KMS-11 (cell line): ENCODE data around the gene SCAF8.

ENCODE experiments used
- H2AFZ ChIP-seq: fragments of 200-600 bp; sonication (generic); 2 replicates; pipeline ENCODE4 v1.6.1; 2016; ENCODE audit warnings: antibody characterized with exemption, mixed run types, low read depth
- H3K27ac ChIP-seq: fragments of 200-600 bp; sonication (generic); 2 replicates; pipeline ENCODE4 v1.6.1; 2016; ENCODE audit warnings: mild to moderate bottlenecking, mixed run types
- H3K27me3 ChIP-seq: fragments of 200-600 bp; sonication (generic); 2 replicates; pipeline ENCODE4 v1.6.1; 2017; ENCODE audit warnings: mild to moderate bottlenecking, low read depth, mixed run types, moderate library complexity; ENCODE audit not compliant: insufficient read depth
- H3K36me3 ChIP-seq: fragments of 200-600 bp; sonication (generic); 2 replicates; pipeline ENCODE4 v1.6.1; 2017; ENCODE audit warnings: mild to moderate bottlenecking, mixed run types; ENCODE audit not compliant: insufficient read depth
- H3K4me1 ChIP-seq: fragments of 200-600 bp; sonication (generic); 2 replicates; pipeline ENCODE4 v1.6.1; 2016; ENCODE audit warnings: mild to moderate bottlenecking, low read depth, mixed run types; ENCODE audit not compliant: poor library complexity, severe bottlenecking
- H3K4me2 ChIP-seq: fragments of 200-600 bp; sonication (generic); 2 replicates; pipeline ENCODE4 v1.7.0; 2016; ENCODE audit warnings: mild to moderate bottlenecking, mixed run types
- H3K4me3 ChIP-seq: fragments of 200-600 bp; sonication (generic); IDR thresholded peaks from 2 replicates; pipeline ENCODE4 v1.6.1; 2017; ENCODE audit warnings: low read depth, low read length, mixed read lengths; ENCODE audit not compliant: insufficient read depth
- H3K79me2 ChIP-seq: fragments of 200-600 bp; sonication (generic); 2 replicates; pipeline ENCODE4 v1.6.1; 2016; ENCODE audit warnings: low read depth, mixed run types; ENCODE audit not compliant: insufficient read depth
- H3K9ac ChIP-seq: fragments of 200-600 bp; sonication (generic); 2 replicates; pipeline ENCODE4 v1.6.1; 2016; ENCODE audit warnings: mild to moderate bottlenecking, mixed run types
- H4K20me1 ChIP-seq: fragments of 200-600 bp; sonication (generic); 2 replicates; pipeline ENCODE4 v1.6.1; 2016; ENCODE audit warnings: mild to moderate bottlenecking, mixed run types; ENCODE audit not compliant: insufficient read depth
- TF ChIP-seq, protein P1 (sequence below): fragments of 200-600 bp; sonication (generic); conservative IDR thresholded peaks from 2 replicates; pipeline ENCODE4 v1.6.1; 2017; ENCODE audit warnings: low read depth, mild to moderate bottlenecking, antibody characterized with exemption, low read length, moderate library complexity, mixed read lengths

SCAF8 gene, protein sequence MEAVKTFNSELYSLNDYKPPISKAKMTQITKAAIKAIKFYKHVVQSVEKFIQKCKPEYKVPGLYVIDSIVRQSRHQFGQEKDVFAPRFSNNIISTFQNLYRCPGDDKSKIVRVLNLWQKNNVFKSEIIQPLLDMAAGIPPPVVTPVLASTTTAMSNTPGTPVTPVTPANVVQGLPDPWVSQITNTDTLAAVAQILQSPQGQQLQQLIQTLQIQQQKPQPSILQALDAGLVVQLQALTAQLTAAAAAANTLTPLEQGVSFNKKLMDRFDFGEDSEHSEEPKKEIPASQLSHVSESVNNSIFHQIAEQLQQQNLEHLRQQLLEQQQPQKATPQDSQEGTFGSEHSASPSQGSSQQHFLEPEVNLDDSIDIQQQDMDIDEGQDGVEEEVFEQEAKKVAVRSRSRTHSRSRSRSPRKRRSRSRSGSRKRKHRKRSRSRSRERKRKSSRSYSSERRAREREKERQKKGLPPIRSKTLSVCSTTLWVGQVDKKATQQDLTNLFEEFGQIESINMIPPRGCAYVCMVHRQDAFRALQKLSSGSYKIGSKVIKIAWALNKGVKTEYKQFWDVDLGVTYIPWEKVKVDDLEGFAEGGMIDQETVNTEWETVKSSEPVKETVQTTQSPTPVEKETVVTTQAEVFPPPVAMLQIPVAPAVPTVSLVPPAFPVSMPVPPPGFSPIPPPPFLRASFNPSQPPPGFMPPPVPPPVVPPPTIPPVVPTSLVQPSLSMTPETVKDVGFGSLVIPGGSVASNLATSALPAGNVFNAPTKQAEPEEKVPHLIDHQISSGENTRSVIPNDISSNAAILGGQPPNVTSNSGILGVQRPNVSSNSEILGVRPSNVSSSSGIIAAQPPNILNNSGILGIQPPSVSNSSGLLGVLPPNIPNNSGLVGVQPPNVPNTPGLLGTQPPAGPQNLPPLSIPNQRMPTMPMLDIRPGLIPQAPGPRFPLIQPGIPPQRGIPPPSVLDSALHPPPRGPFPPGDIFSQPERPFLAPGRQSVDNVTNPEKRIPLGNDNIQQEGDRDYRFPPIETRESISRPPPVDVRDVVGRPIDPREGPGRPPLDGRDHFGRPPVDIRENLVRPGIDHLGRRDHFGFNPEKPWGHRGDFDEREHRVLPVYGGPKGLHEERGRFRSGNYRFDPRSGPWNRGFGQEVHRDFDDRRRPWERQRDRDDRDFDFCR (N-terminal part only)

DNA sequence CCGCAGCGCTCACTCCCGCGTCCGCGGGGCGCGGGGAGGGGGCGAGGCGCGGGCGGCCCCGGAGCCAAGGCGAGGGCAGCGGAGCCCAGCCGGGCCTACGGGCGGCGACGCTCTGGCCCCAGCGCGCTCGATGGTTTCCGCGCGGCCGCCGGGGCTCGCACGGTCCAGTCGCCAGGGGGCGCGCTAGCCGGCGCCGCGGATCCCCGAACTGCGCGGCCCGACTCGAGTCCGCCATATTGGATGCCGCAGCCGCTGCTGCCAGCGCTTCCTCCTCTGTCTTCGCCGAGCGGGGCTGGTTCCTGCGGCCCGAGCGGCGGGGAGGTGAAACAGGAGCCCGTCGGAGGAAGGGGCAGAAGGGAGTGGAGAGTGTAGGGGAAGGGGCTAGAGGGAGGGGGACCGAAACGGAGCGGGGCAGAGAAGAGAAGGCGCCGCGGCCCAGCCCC, at the start of gene SCAF8:
Gene SCAF8 (plus strand): TSS at position 234 of the 443 bp plus-strand sequence. CDS start 485 bp downstream, outside the sequence.
- H3K9ac ChIP-seq, result peak within 1 kb of the TSS; percentile 99
- no peaks in the 10 kb centered on the region for H3K36me3 ChIP-seq
- TF ChIP-seq, protein P1, sequence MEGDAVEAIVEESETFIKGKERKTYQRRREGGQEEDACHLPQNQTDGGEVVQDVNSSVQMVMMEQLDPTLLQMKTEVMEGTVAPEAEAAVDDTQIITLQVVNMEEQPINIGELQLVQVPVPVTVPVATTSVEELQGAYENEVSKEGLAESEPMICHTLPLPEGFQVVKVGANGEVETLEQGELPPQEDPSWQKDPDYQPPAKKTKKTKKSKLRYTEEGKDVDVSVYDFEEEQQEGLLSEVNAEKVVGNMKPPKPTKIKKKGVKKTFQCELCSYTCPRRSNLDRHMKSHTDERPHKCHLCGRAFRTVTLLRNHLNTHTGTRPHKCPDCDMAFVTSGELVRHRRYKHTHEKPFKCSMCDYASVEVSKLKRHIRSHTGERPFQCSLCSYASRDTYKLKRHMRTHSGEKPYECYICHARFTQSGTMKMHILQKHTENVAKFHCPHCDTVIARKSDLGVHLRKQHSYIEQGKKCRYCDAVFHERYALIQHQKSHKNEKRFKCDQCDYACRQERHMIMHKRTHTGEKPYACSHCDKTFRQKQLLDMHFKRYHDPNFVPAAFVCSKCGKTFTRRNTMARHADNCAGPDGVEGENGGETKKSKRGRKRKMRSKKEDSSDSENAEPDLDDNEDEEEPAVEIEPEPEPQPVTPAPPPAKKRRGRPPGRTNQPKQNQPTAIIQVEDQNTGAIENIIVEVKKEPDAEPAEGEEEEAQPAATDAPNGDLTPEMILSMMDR, result peak; percentile 65
- H2AFZ ChIP-seq, result peak within 1 kb of the TSS; percentile 89
- H3K79me2 ChIP-seq, result peaks cover 42% of the 10 kb centered on the region
- H3K27ac ChIP-seq, result peak within 1 kb of the TSS; percentile 97
- H3K27me3 ChIP-seq, result no peaks in the 10 kb centered on the region
- peaks cover 7% of the 10 kb centered on the region; the same call in 1 of the 2 replicates for H4K20me1 ChIP-seq
- H3K4me1 ChIP-seq, result peaks cover 16% of the 10 kb centered on the region
- H3K4me2 ChIP-seq, result peak within 1 kb of the TSS; percentile 85
- no peak within 1 kb of the TSS for H3K4me3 ChIP-seq

DNA sequence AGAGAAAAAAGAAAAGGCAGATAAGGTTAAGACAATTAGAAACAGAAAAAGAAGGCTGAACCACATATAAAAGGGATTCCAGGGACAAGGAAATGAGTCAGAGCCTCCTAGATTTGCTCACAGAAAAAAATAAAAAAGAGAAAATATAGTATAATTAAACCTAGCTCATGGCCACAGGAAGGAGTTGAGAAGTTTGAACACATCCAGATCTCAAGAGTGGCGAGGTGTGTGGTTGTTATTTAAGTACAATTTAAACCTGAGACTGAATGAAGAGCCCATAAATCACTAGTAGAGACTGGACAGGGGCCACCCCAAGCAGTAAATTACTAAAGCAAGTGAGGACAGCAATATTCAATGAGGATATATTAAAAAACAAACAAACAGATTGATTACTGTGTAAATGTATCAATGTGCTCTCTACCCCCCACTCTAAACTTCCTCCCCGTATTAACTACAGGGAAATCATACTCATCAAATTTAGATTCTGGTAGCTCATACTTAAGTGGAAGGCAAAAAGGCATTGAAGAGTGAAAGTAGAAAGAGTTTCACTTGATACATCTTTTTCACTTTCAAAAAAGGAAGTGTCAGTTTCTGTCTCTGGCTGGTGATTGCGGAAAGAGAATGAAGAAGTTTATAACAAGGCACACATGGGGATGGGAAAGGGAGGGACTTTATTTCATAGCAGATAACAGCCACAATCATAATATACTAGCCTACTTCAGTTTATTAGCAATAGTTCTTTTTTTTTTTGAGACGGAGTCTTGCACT, 49.3 kb upstream of the SCAF8 start:
- H3K27ac ChIP-seq, result no peak overlapping the region

DNA sequence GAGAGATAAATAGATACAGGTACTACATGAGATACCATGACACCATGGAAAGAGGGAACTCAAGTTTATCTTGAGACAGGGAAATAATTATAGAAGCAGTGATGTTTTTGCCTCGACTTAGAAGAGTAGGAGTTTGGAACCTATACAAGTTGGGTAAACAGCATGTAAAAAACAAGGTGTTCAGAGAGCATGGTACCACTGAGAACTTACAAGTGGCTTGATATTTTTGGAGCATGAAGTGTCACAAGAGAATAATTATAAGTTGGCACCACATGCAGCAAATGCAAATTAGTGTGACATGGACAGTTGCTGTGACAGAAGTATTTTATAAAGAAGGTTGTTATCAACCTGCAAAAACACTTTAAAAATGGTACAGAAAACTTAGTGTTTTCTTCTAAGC, 47.1 kb upstream of the SCAF8 start:
- no peak overlapping the region for H3K27ac ChIP-seq
- no peak overlapping the region for H2AFZ ChIP-seq
- no peak overlapping the region for H3K4me2 ChIP-seq
- H3K9ac ChIP-seq, result no peak overlapping the region
- no peaks in the 10 kb centered on the region for H3K4me1 ChIP-seq
- H4K20me1 ChIP-seq, result no peaks in the 10 kb centered on the region
- no peaks in the 10 kb centered on the region for H3K36me3 ChIP-seq
- H3K4me3 ChIP-seq, result no peak overlapping the region
- no peaks in the 10 kb centered on the region for H3K79me2 ChIP-seq
- H3K27me3 ChIP-seq, result no peaks in the 10 kb centered on the region
- TF ChIP-seq, protein P1, result no peak

More for the DNA sequence above, 49.3 kb upstream of the SCAF8 start:
- no peaks in the 10 kb centered on the region for H3K36me3 ChIP-seq
- TF ChIP-seq, protein P1, result no peak
- no peaks in the 10 kb centered on the region for H3K4me1 ChIP-seq
- H3K9ac ChIP-seq, result no peak overlapping the region
- H3K79me2 ChIP-seq, result no peaks in the 10 kb centered on the region
- H4K20me1 ChIP-seq, result no peaks in the 10 kb centered on the region
- H2AFZ ChIP-seq, result no peak overlapping the region
- H3K4me3 ChIP-seq, result no peak overlapping the region
- no peaks in the 10 kb centered on the region for H3K27me3 ChIP-seq
- no peak overlapping the region for H3K4me2 ChIP-seq
